HEK293 (cell line): ENCODE results near the gene HEBP1.
"Not testable (repeated sequence)": the region's sequence is repeated elsewhere in the genome, so short reads cannot be mapped to it uniquely, and the experiment has no call there.

Experiments used
- KLF9 ChIP-seq: fragments of 450-650 bp; formaldehyde crosslinking; IDR thresholded peaks from 2 replicates; pipeline ENCODE4 v1.5.1; 2016; ENCODE audit warnings: missing biosample characterization, missing genetic modification characterization, low read depth
- MYNN ChIP-seq: fragments of 450-650 bp; formaldehyde crosslinking; IDR thresholded peaks from 2 replicates; pipeline ENCODE4 v1.5.1; 2016; ENCODE audit warnings: missing biosample characterization, missing genetic modification characterization, borderline replicate concordance
- REST ChIP-seq: fragments of 450-650 bp; formaldehyde crosslinking; IDR thresholded peaks from 2 replicates; pipeline ENCODE4 v1.5.1; 2016; ENCODE audit warnings: missing biosample characterization, missing genetic modification characterization
- TF ChIP-seq, protein P1 (sequence below): IDR thresholded peaks from 2 replicates; pipeline ENCODE4 v1.6.1; 2011; ENCODE audit warnings: mild to moderate bottlenecking, low read depth, low read length, borderline replicate concordance

- TF ChIP-seq, protein P1, sequence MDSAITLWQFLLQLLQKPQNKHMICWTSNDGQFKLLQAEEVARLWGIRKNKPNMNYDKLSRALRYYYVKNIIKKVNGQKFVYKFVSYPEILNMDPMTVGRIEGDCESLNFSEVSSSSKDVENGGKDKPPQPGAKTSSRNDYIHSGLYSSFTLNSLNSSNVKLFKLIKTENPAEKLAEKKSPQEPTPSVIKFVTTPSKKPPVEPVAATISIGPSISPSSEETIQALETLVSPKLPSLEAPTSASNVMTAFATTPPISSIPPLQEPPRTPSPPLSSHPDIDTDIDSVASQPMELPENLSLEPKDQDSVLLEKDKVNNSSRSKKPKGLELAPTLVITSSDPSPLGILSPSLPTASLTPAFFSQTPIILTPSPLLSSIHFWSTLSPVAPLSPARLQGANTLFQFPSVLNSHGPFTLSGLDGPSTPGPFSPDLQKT = not testable (repeated sequence)
- TF ChIP-seq KLF9 (tag by site-specific recombination); REST (tag by site-specific recombination); MYNN: not testable (repeated sequence)
Measured at GRCh38 chr12:13035335-13035734, 35.3 kb upstream of the HEBP1 start.
